GM12892 (cell line): Measurements from ENCODE around the gene TMEM11.

Source experiments
- POLR2A ChIP-seq: IDR thresholded peaks from 2 replicates; pipeline ENCODE4 v1.6.1; 2011; ENCODE audit warnings: low read depth, low read length, control low read depth
- POLR2AphosphoS5 ChIP-seq: IDR thresholded peaks from 2 replicates; pipeline ENCODE4 v1.6.1; 2011; ENCODE audit warnings: low read depth, low read length, control low read depth

DNA sequence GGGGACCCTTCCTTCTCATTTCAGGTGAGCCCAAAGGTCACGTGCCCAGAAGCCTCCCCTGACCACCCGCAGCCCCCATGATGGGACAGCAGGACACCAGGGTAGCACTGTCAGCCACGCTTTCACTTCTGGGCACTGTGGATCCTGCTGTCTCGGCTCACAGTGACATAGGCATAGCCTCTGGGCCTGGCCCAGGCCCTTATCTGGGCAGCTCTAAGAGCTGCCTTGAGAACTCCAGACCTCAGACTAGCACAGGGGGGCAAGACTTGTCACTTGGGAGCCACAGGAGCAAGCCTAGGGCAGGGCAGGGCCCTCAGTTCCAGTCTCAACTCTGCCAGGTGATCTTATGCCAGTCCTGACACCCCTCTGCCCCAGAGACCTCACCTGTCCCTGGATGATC is 34.5 kb upstream of the TMEM11 start:
- TF ChIP-seq POLR2A: no peak
- no peak for TF ChIP-seq POLR2AphosphoS5
